Calu3 (cell line): ENCODE results near the gene FOXN4. TPM values are rescaled to one million over a fixed set of nuclear protein-coding genes. Genes with fewer than 3 reads are reported as not detected.

ENCODE experiments used
- BruUV-seq: library from RNA; stranded (reverse); fragments of 400-500 nt; replicated peaks from 2 replicates; lab custom pipeline; 2021; lab: Mats Ljungman, UMichigan
- CTCF ChIA-PET: fragments of 300-600 bp; sonication (Branson Sonifier 250); formaldehyde crosslinking; loops from one replicate; lab custom pipeline; 2022; ENCODE audit warnings: antibody characterized with exemption; lab: Charles Lee
- DNase-seq: peaks from one replicate; pipeline ENCODE4 v3.0.0; 2022
- H3K27ac Mint-ChIP-seq: one replicate; pipeline ENCODE4 v1.8.0; 2022; ENCODE audit warnings: mixed read lengths; ENCODE audit not compliant: unreplicated experiment
- H3K27me3 Mint-ChIP-seq: one replicate; pipeline ENCODE4 v1.8.0; 2022; ENCODE audit warnings: mixed read lengths; ENCODE audit not compliant: unreplicated experiment
- H3K36me3 Mint-ChIP-seq: one replicate; pipeline ENCODE4 v1.8.0; 2022; ENCODE audit warnings: mild to moderate bottlenecking, moderate library complexity, mixed read lengths; ENCODE audit not compliant: insufficient read depth, unreplicated experiment
- H3K4me1 Mint-ChIP-seq: one replicate; pipeline ENCODE4 v1.8.0; 2022; ENCODE audit warnings: mild to moderate bottlenecking, low read depth, mixed read lengths; ENCODE audit not compliant: unreplicated experiment
- H3K4me3 Mint-ChIP-seq: one replicate; pipeline ENCODE4 v1.8.0; 2022; ENCODE audit warnings: mild to moderate bottlenecking, low read depth, moderate library complexity, mixed read lengths; ENCODE audit not compliant: unreplicated experiment
- H3K9me3 Mint-ChIP-seq: one replicate; pipeline ENCODE4 v1.8.0; 2022; ENCODE audit warnings: low read depth, mixed read lengths; ENCODE audit not compliant: unreplicated experiment
- CTCF ChIP-seq: fragments of 200-600 bp; IDR thresholded peaks from one replicate; pipeline ENCODE4 v1.8.0; 2022; ENCODE audit warnings: antibody characterized with exemption; ENCODE audit not compliant: unreplicated experiment
- intact Hi-C: fragments of 100-400 bp; cut with micrococcal nuclease; formaldehyde crosslinking; loops from one replicate; pipeline ENCODE4 v1.10.0; 2022; ENCODE audit not compliant: unreplicated experiment
- total RNA-seq: library from RNA; stranded (reverse); gene quantifications from 2 replicates; pipeline ENCODE4 v1.2.3, GENCODE V29; 2022

The FOXN4 gene
- total RNA-seq, 1 experiment from 2014 or later: not detected

GRCh38 chr12:109352184-109352583 is 43.1 kb upstream of the FOXN4 start:
- Mint-ChIP-seq H3K36me3 (no peaks in the 10 kb centered on the region), H3K27ac (no peak overlapping the region), H3K27me3 (peaks cover 72% of the 10 kb centered on the region), H3K4me1 (no peaks in the 10 kb centered on the region), H3K9me3 (no peaks in the 10 kb centered on the region), H3K4me3 (no peak overlapping the region)
- CTCF ChIA-PET: no interaction called here
- no peak for TF ChIP-seq CTCF
- intact Hi-C loops: no loop called here
- BruUV-seq: no TSS peak
- DNase-seq: no peak

- H3K4me1 Mint-ChIP-seq: no peaks in the 10 kb centered on the region
- no peak for TF ChIP-seq CTCF
- H3K27ac Mint-ChIP-seq: no peak within 1 kb of the TSS
- intact Hi-C loops: no loop called here
- no TSS peak for BruUV-seq
- H3K36me3 Mint-ChIP-seq: no peaks in the 10 kb centered on the region
- CTCF ChIA-PET: interaction anchor here (0.6 kb wide), 1 partner anchor 16 kb away, joined by 7 read pairs; no protein-coding TSS in a partner anchor
- DNase-seq: peak; percentile 4
- H3K4me3 Mint-ChIP-seq: no peak within 1 kb of the TSS
- peaks cover 67% of the 10 kb centered on the region for H3K27me3 Mint-ChIP-seq
- H3K9me3 Mint-ChIP-seq: no peaks in the 10 kb centered on the region
These were observed 38.5 kb upstream of the FOXN4 start, which contains the start of gene MYO1H for GRCh38 chr12:109347589-109347988. TSS of gene MYO1H (plus strand) at chr12:109347900. CDS start at chr12:109347961, 61 bp downstream.

- BruUV-seq: no TSS peak
- Mint-ChIP-seq H3K36me3 (no peaks in the 10 kb centered on the region), H3K9me3 (no peaks in the 10 kb centered on the region), H3K4me3 (no peak overlapping the region), H3K27ac (no peak overlapping the region), H3K27me3 (peaks cover 61% of the 10 kb centered on the region), H3K4me1 (no peaks in the 10 kb centered on the region)
- intact Hi-C loops: no loop called here
- TF ChIP-seq CTCF: no peak
- DNase-seq: no peak
- CTCF ChIA-PET: no interaction called here
These were observed 37.8 kb upstream of the FOXN4 start for GRCh38 chr12:109346920-109347319.

GRCh38 chr12:109345428-109345827 is 36.3 kb upstream of the FOXN4 start:
- H3K27me3 Mint-ChIP-seq: peaks cover 65% of the 10 kb centered on the region
- no peak overlapping the region for H3K27ac Mint-ChIP-seq
- no peak for DNase-seq
- no peaks in the 10 kb centered on the region for H3K9me3 Mint-ChIP-seq
- H3K36me3 Mint-ChIP-seq: no peaks in the 10 kb centered on the region
- CTCF ChIA-PET: no interaction called here
- no peak for TF ChIP-seq CTCF
- intact Hi-C loops: no loop called here
- no peak overlapping the region for H3K4me3 Mint-ChIP-seq
- H3K4me1 Mint-ChIP-seq: no peaks in the 10 kb centered on the region
- no TSS peak for BruUV-seq
